Activated CD8-positive, alpha-beta T cell treated with anti-CD3 and anti-CD28 coated beads, Interleukin-2, amount 10 ng/mL, durations not matched to agents 7 days and 5 days (primary cell): ENCODE data around the gene ETNK2. TPM values are rescaled to one million over a fixed set of nuclear protein-coding genes. Genes with fewer than 3 reads are reported as not detected.
"Not testable (repeated sequence)": the region's sequence is repeated elsewhere in the genome, so short reads cannot be mapped to it uniquely, and the experiment has no call there.

ENCODE experiments used
- ATAC-seq: fragments of 150-1000 bp; cut with Tn5 transposase; one replicate; pipeline ENCODE4 v1.10.0; 2021; ENCODE audit warnings: moderate library complexity
- CTCF ChIA-PET: fragments of 350-600 bp; sonication (Branson Sonifier 250); formaldehyde crosslinking; loops from one replicate; lab custom pipeline; 2021; ENCODE audit warnings: antibody characterized with exemption; lab: Charles Lee
- POLR2A ChIA-PET: fragments of 350-600 bp; sonication (Branson Sonifier 250); formaldehyde crosslinking; loops from one replicate; lab custom pipeline; 2021; ENCODE audit warnings: antibody characterized with exemption; lab: Charles Lee
- DNase-seq: peaks from one replicate; pipeline ENCODE4 v3.0.0-alpha.2; 2020
- H3K27ac Mint-ChIP-seq: one replicate; pipeline ENCODE4 v1.8.0; 2021; ENCODE audit warnings: mild to moderate bottlenecking, mixed read lengths
- H3K27me3 Mint-ChIP-seq: one replicate; pipeline ENCODE4 v1.8.0; 2021; ENCODE audit warnings: low read depth, mixed read lengths
- H3K36me3 Mint-ChIP-seq: one replicate; pipeline ENCODE4 v1.8.0; 2021; ENCODE audit warnings: low read depth, mixed read lengths
- H3K4me1 Mint-ChIP-seq: one replicate; pipeline ENCODE4 v1.8.0; 2021; ENCODE audit warnings: low read depth, mixed read lengths
- H3K4me3 Mint-ChIP-seq: one replicate; pipeline ENCODE4 v1.8.0; 2021; ENCODE audit warnings: mild to moderate bottlenecking, mixed read lengths
- H3K9me3 Mint-ChIP-seq: one replicate; pipeline ENCODE4 v1.8.0; 2022; ENCODE audit warnings: mixed read lengths; ENCODE audit not compliant: insufficient read depth
- total RNA-seq, 2 experiments: library from RNA; stranded (reverse); gene quantifications; one replicate each; pipeline ENCODE4 v1.2.3, GENCODE V29; 2021

Gene ETNK2
- total RNA-seq, 2 experiments from 2014 or later = 0.11 TPM; not detected in 1

DNA sequence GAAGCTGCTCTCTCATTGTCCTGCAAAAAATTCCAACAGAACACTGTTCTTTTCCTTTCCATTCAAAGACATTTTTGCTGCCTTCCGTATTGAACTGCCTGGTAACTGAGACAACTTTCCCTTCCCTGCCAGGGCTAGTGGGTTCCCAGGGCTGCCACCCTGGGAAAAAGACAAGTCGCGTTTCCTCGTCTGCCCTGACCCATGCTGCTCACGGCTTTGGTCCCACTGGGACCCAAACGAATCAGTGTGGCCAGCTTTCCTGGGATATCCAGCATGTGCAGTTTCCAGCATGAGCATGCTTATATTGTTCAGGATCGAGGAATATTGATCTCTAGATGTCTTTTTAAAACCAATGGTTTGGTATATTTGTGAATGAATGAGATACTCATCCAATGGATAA, 60.8 kb downstream of the ETNK2 start:
- ChIA-PET POLR2A (no interaction called here), CTCF (interaction anchor here (1.1 to 1.6 kb wide), 2 partner anchors 37 to 38 kb away, joined by 3 to 6 read pairs; no protein-coding TSS in a partner anchor)
- DNase-seq (no peak), ATAC-seq (no peak)
- H3K4me1 Mint-ChIP-seq = no peaks in the 10 kb centered on the region
- no peaks in the 10 kb centered on the region for H3K36me3 Mint-ChIP-seq
- H3K9me3 Mint-ChIP-seq = no peaks in the 10 kb centered on the region
- no peak overlapping the region for H3K27ac Mint-ChIP-seq
- peaks cover 7% of the 10 kb centered on the region for H3K27me3 Mint-ChIP-seq
- H3K4me3 Mint-ChIP-seq = no peak overlapping the region

GRCh38 chr1:204090132-204090531, 61.7 kb downstream of the ETNK2 start:
- H3K27ac Mint-ChIP-seq, POLR2A ChIA-PET, DNase-seq, H3K4me1 Mint-ChIP-seq, H3K27me3 Mint-ChIP-seq, H3K36me3 Mint-ChIP-seq, ATAC-seq, H3K4me3 Mint-ChIP-seq, H3K9me3 Mint-ChIP-seq: not testable (repeated sequence)
- CTCF ChIA-PET = interaction anchor here (1.1 kb wide), 1 partner anchor 39 kb away, joined by 3 read pairs; no protein-coding TSS in a partner anchor

- POLR2A ChIA-PET = no interaction called here
- Mint-ChIP-seq H3K4me1 (no peaks in the 10 kb centered on the region), H3K27me3 (peaks cover 2% of the 10 kb centered on the region), H3K4me3 (no peak overlapping the region), H3K27ac (no peak overlapping the region), H3K36me3 (no peaks in the 10 kb centered on the region), H3K9me3 (no peaks in the 10 kb centered on the region)
- ATAC-seq (no peak), DNase-seq (no peak)
- CTCF ChIA-PET = no interaction called here
These were observed 62.6 kb downstream of the ETNK2 start for GRCh38 chr1:204089044-204089751.

- no peak overlapping the region for H3K27ac Mint-ChIP-seq
- no peaks in the 10 kb centered on the region for H3K36me3 Mint-ChIP-seq
- H3K4me3 Mint-ChIP-seq = no peak overlapping the region
- ChIA-PET POLR2A (interaction anchor here (0.6 kb wide), 1 partner anchor 10 kb away, joined by 4 read pairs; no protein-coding TSS in a partner anchor), CTCF (no interaction called here)
- no peaks in the 10 kb centered on the region for H3K9me3 Mint-ChIP-seq
- no peak for DNase-seq
- peaks cover 2% of the 10 kb centered on the region for H3K27me3 Mint-ChIP-seq
- ATAC-seq = no peak
- no peaks in the 10 kb centered on the region for H3K4me1 Mint-ChIP-seq
These were observed 63.2 kb downstream of the ETNK2 start for GRCh38 chr1:204088596-204088995.

GRCh38 chr1:204087893-204088528, 63.8 kb downstream of the ETNK2 start:
- ChIA-PET POLR2A (interaction anchor here (0.6 kb wide), 1 partner anchor 11 kb away, joined by 4 read pairs; no protein-coding TSS in a partner anchor), CTCF (no interaction called here)
- Mint-ChIP-seq H3K27me3 (peaks cover 2% of the 10 kb centered on the region), H3K36me3 (no peaks in the 10 kb centered on the region), H3K27ac (peak overlapping the region; percentile 8), H3K9me3 (no peaks in the 10 kb centered on the region), H3K4me1 (no peaks in the 10 kb centered on the region), H3K4me3 (no peak overlapping the region)
- DNase-seq (no peak), ATAC-seq (no peak)

DNA sequence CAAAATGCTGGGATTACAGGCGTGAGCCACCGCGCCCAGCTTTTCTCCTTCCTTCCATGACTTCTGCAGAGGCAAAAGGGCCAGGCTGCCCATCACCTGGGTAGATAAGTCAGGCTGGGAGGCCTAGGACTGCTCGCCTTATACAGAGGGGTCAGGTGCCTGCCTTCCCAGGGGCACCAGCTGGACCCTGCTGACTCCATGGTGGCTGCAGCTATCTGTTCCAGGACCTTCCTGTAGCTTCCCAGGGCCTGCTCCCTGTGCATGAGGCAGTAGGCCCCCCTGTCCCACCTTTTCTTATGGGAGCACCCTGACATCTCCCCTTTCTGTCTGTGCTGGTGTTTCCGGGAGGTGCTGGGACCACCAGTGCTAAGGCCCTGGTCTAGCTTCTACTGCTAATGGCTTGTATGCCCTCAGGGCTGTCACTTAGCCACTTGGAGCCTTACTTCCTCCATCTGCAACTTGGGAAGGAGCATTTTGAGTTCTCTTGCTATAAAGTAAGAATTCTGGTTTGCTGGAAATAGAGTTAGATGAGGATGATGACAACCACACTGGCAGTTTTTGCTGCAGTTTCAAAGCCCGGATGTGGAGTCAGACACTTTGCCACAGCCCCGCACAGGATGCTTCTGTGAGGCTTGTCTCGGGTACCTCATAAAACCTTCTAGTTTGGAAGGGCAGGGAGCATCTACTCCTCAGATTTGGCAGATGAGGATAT, 64.5 kb downstream of the ETNK2 start:
- ATAC-seq (no peak), DNase-seq (no peak)
- Mint-ChIP-seq H3K27me3 (peaks cover 2% of the 10 kb centered on the region), H3K36me3 (no peaks in the 10 kb centered on the region), H3K9me3 (no peaks in the 10 kb centered on the region), H3K27ac (peak overlapping the region; percentile 8), H3K4me1 (no peaks in the 10 kb centered on the region), H3K4me3 (no peak overlapping the region)
- CTCF ChIA-PET = no interaction called here
- POLR2A ChIA-PET = no interaction called here

DNA sequence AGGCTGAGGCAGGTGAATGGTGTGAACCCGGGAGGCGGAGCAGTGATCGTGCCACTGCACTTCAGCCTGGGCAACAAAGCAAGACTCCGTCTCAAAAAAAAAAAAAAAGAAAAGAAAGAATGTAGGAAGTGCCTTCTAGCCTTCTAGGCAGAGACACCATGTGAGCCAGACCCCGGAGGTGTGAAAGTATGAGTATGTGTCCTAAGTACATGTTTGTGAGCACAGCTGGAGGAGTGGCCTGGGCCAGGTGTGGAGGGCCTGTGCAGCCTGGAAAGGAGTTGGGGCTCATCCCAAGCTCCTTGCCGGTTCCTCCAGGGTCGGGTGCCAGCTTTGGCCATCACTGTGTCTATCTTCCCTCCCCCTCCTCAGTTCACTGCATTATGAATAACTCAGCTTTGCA, 66.0 kb downstream of the ETNK2 start:
- DNase-seq (no peak), ATAC-seq (no peak)
- CTCF ChIA-PET = no interaction called here
- POLR2A ChIA-PET = no interaction called here
- Mint-ChIP-seq H3K9me3 (no peaks in the 10 kb centered on the region), H3K36me3 (no peaks in the 10 kb centered on the region), H3K27ac (no peak overlapping the region), H3K4me1 (no peaks in the 10 kb centered on the region), H3K4me3 (no peak overlapping the region), H3K27me3 (peaks cover 2% of the 10 kb centered on the region)

DNA sequence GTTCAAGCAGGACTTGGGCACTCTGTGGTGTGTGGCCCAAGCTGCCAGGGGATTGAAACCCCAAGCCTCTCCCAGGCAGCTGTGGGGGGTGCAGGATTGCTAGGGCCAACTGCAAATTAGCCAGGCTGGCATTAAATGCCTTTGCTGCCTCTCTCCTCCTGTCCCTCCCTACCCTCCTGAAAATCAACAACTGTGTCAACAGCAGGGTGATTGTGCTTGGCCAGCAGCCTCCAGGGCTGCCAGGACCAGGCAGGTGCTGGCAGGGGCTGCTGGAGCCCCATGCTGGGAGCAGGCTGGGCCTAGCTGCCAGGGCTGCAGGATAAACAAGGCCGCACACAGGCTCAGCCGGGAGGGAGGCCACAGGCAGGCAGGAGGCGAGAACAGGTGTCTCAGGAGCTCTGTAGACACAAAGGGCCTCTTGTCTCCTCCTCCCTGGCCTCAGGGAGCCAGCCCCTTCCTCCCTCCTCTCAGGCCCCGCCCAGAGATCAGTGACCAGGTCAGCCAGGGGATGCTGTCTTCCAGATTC, 67.5 kb downstream of the ETNK2 start:
- CTCF ChIA-PET = no interaction called here
- no peak for DNase-seq
- POLR2A ChIA-PET = no interaction called here
- H3K36me3 Mint-ChIP-seq = no peaks in the 10 kb centered on the region
- no peak overlapping the region for H3K27ac Mint-ChIP-seq
- H3K4me3 Mint-ChIP-seq = no peak overlapping the region
- ATAC-seq = no peak
- no peaks in the 10 kb centered on the region for H3K9me3 Mint-ChIP-seq
- H3K4me1 Mint-ChIP-seq = peaks cover 5% of the 10 kb centered on the region
- no peaks in the 10 kb centered on the region for H3K27me3 Mint-ChIP-seq

- Mint-ChIP-seq H3K4me3 (no peak overlapping the region), H3K9me3 (no peaks in the 10 kb centered on the region), H3K4me1 (peaks cover 5% of the 10 kb centered on the region), H3K27ac (no peak overlapping the region), H3K36me3 (no peaks in the 10 kb centered on the region), H3K27me3 (no peaks in the 10 kb centered on the region)
- ChIA-PET CTCF (no interaction called here), POLR2A (no interaction called here)
- DNase-seq = no peak
- no peak for ATAC-seq
These were observed 68.4 kb downstream of the ETNK2 start for GRCh38 chr1:204083491-204083890.

DNA sequence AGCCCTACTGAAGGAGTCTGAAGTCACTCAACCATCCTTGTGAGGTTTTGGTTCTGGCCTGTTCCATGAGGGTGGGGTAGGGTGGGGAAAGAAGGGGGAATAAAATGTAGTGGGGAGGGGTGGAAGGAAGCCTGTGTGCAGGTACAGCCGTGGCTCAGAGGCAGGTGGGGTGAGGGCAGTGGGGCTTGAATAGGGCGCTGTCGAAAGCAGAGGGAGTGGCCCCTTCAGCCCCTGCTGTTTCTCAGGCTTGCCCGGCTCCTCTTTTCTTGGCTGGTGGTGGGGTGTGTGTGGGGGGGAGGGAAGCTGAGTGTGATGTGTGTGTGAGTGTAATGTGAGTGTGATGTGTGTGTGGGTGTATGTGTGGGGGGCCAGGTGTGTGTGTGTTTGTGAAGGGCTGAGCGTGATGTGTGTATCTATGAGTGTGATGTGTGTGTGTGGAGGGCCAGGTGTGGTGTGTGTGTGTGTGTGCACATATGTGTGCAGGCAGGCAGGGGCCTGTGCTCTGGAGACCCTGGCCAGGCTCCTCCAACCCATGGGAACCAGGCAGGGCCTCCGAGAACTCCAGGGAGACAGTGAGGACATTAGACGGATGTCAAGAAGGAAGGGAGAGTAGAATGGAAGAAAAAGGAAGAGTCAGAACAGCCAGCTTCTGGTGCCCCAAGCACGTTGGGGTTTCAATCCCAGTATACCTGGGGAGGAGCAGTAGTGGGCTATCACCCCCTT, 69.9 kb downstream of the ETNK2 start:
- ATAC-seq (no peak), DNase-seq (no peak)
- Mint-ChIP-seq H3K4me3 (no peak overlapping the region), H3K36me3 (no peaks in the 10 kb centered on the region), H3K27ac (no peak overlapping the region), H3K4me1 (peaks cover 5% of the 10 kb centered on the region), H3K9me3 (no peaks in the 10 kb centered on the region), H3K27me3 (peaks cover 11% of the 10 kb centered on the region)
- CTCF ChIA-PET = no interaction called here
- POLR2A ChIA-PET = no interaction called here

DNA sequence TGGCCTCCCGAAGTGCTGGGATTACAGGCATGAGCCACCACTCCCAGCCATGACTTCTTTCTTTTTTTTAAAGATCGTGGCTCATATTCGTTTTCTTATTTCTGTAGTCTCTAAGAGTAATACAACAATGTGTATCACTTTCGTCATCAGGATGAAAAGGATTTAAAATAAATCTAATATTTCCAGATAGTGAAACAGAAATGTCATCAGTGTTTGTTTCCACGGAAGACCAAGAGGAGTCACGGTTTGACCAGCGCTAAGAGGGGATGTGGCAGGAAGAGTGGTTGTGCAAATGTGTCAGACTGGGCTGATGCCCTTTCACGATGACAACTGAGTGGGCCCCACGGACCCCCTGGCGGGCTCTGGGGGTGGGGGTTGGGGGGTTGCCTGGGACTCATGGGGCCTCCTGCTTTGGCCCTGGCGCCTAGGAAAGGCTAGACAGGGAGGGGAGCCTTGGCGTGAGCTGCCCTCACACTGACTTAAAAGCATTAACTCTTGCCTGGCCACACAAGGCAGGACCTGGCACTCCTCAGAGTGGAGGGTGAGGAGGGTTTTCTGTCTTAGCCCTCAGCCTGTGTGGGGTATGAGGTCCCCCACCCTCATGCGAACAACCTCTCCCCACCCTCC, 70.6 kb downstream of the ETNK2 start:
- Mint-ChIP-seq H3K4me1 (peaks cover 5% of the 10 kb centered on the region), H3K9me3 (no peaks in the 10 kb centered on the region), H3K27ac (no peak overlapping the region), H3K36me3 (no peaks in the 10 kb centered on the region), H3K4me3 (no peak overlapping the region), H3K27me3 (peaks cover 18% of the 10 kb centered on the region)
- ChIA-PET CTCF (no interaction called here), POLR2A (no interaction called here)
- no peak for ATAC-seq
- no peak for DNase-seq
